Measurements from ENCODE around the gene SYT6.

DNA sequence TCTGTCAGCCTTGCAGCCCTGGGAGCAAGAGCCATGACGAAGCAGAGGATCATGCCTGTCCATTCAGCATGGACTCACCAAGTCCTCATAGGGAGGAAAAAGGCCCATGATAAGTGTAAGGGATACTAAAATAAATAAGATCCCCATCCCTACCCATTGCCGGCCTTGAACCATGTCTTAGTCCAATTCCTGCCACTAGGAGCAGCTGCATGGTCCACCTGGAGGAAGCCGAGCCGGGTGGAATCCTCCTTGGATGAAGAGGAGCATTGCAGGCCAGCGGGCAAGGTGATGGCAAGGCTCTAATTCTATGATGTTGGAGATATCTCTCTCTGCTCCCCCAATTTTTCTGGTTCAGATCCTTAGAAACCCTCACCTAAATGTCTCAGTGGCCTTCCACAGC is 38.7 kb upstream of the SYT6 start:
- TF ChIP-seq, protein P1, sequence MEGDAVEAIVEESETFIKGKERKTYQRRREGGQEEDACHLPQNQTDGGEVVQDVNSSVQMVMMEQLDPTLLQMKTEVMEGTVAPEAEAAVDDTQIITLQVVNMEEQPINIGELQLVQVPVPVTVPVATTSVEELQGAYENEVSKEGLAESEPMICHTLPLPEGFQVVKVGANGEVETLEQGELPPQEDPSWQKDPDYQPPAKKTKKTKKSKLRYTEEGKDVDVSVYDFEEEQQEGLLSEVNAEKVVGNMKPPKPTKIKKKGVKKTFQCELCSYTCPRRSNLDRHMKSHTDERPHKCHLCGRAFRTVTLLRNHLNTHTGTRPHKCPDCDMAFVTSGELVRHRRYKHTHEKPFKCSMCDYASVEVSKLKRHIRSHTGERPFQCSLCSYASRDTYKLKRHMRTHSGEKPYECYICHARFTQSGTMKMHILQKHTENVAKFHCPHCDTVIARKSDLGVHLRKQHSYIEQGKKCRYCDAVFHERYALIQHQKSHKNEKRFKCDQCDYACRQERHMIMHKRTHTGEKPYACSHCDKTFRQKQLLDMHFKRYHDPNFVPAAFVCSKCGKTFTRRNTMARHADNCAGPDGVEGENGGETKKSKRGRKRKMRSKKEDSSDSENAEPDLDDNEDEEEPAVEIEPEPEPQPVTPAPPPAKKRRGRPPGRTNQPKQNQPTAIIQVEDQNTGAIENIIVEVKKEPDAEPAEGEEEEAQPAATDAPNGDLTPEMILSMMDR (IDR thresholded peaks at IDR 0.05), result no peak
- TF ChIP-seq POLR2A (IDR thresholded peaks at IDR 0.05) (no peak), POLR2AphosphoS5 (IDR thresholded peaks at IDR 0.05) (no peak)
